GM12874 (cell line): ENCODE data around the gene ZNF600.

ENCODE experiments used
- TF ChIP-seq, protein P1 (sequence below): IDR thresholded peaks from 2 replicates; pipeline ENCODE4 v1.5.1; 2011; ENCODE audit warnings: low read depth, mild to moderate bottlenecking, control low read depth, low read length, moderate library complexity; ENCODE audit not compliant: insufficient read depth

The ZNF600 gene

GRCh38 chr19:52722062-52723003 lies 64.3 kb downstream of the ZNF600 start:
- TF ChIP-seq, protein P1, sequence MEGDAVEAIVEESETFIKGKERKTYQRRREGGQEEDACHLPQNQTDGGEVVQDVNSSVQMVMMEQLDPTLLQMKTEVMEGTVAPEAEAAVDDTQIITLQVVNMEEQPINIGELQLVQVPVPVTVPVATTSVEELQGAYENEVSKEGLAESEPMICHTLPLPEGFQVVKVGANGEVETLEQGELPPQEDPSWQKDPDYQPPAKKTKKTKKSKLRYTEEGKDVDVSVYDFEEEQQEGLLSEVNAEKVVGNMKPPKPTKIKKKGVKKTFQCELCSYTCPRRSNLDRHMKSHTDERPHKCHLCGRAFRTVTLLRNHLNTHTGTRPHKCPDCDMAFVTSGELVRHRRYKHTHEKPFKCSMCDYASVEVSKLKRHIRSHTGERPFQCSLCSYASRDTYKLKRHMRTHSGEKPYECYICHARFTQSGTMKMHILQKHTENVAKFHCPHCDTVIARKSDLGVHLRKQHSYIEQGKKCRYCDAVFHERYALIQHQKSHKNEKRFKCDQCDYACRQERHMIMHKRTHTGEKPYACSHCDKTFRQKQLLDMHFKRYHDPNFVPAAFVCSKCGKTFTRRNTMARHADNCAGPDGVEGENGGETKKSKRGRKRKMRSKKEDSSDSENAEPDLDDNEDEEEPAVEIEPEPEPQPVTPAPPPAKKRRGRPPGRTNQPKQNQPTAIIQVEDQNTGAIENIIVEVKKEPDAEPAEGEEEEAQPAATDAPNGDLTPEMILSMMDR, result no peak

GRCh38 chr19:52716522-52716921 lies 70.1 kb downstream of the ZNF600 start:
- TF ChIP-seq, protein P1, result no peak
